Stimulated activated CD8-positive, alpha-beta memory T cell treated with anti-CD3 and anti-CD28 coated beads, Interleukin-12 subunit alpha, Interleukin-12 subunit beta, amount 100 ng/mL, for 24 hours (primary cell): Measurements from ENCODE around the gene TMEM97.
A peak's percentile ranks its signal among the peaks of the same experiment; 100 is the strongest.
"Not testable (repeated sequence)": the region's sequence is repeated elsewhere in the genome, so short reads cannot be mapped to it uniquely, and the experiment has no call there.

Experiments used
- DNase-seq: peaks from one replicate; pipeline ENCODE4 v3.0.0-alpha.2; 2020; ENCODE audit errors: extremely low read depth

Gene TMEM97

GRCh38 chr17:28338056-28338768 lies 19.2 kb downstream of the TMEM97 start:
- no peak for DNase-seq

- not testable (repeated sequence) for DNase-seq
Observed at GRCh38 chr17:28338769-28339212, 19.8 kb downstream of the TMEM97 start.

- no peak for DNase-seq
Observed at GRCh38 chr17:28339431-28339830, 20.4 kb downstream of the TMEM97 start.

GRCh38 chr17:28340374-28340773 lies 21.4 kb downstream of the TMEM97 start:
- DNase-seq, result no peak

GRCh38 chr17:28341516-28341915 lies 22.5 kb downstream of the TMEM97 start:
- no peak for DNase-seq

- no peak for DNase-seq
Observed at GRCh38 chr17:28342313-28342712, 23.3 kb downstream of the TMEM97 start.

- no peak for DNase-seq
Observed at GRCh38 chr17:28343491-28343932, 24.5 kb downstream of the TMEM97 start.

GRCh38 chr17:28344011-28344410 lies 25.0 kb downstream of the TMEM97 start:
- no peak for DNase-seq

- DNase-seq, result no peak
Observed at GRCh38 chr17:28344435-28344901, 25.5 kb downstream of the TMEM97 start.

GRCh38 chr17:28345419-28346198 lies 26.6 kb downstream of the TMEM97 start:
- no peak for DNase-seq

GRCh38 chr17:28346199-28346580 lies 27.2 kb downstream of the TMEM97 start:
- no peak for DNase-seq

- no peak for DNase-seq
Observed at GRCh38 chr17:28346746-28347246, 27.8 kb downstream of the TMEM97 start.

- DNase-seq, result no peak
Observed at GRCh38 chr17:28347261-28347891, 28.4 kb downstream of the TMEM97 start.

- DNase-seq, result no peak
Observed at GRCh38 chr17:28348979-28349378, 30.0 kb downstream of the TMEM97 start.

GRCh38 chr17:28350271-28350670 lies 31.3 kb downstream of the TMEM97 start:
- no peak for DNase-seq

GRCh38 chr17:28357061-28357900 lies 38.3 kb downstream of the TMEM97 start, which contains the start of gene POLDIP2:
POLDIP2 (minus strand) TSS chr17:28357527; CDS start chr17:28357448, 79 bp downstream.
- peak; percentile 91 for DNase-seq

GRCh38 chr17:28357901-28358197 lies 38.8 kb downstream of the TMEM97 start:
- DNase-seq, result no peak

GRCh38 chr17:28363186-28363585 lies 44.2 kb downstream of the TMEM97 start:
- DNase-seq, result no peak

GRCh38 chr17:28363776-28364650 lies 45.0 kb downstream of the TMEM97 start:
- DNase-seq, result no peak

- no peak for DNase-seq
Observed at GRCh38 chr17:28364665-28365363, 45.8 kb downstream of the TMEM97 start, which contains the start of gene SEBOX. SEBOX (minus strand) TSS chr17:28365199; CDS start chr17:28365151, 48 bp downstream.
